Body of pancreas (tissue), 4 donors: ENCODE data around the gene THAP7. TPM values are rescaled to one million over a fixed set of nuclear protein-coding genes. Genes with fewer than 3 reads are reported as not detected.
A peak's percentile ranks its signal among the peaks of the same experiment; 100 is the strongest.

ENCODE experiments used
- ATAC-seq: fragments of 150-250 bp; one replicate; pipeline ENCODE4 v1.9.1; 2016
- DNase-seq, 4 donors: peaks; one replicate each; pipeline ENCODE4 v3.0.0-alpha.2; 2019
- H3K27ac ChIP-seq, 4 donors: fragments of 200-600 bp; sonication (generic); 1 replicate in 3 of 4; 2 replicates in 1 of 4; pipeline versions ENCODE4 v1.5.1 to v1.6.1; 2016 to 2019; ENCODE audit warnings: mild to moderate bottlenecking in 1 of 4, mixed read lengths in 1 of 4, moderate library complexity in 1 of 4
- H3K27me3 ChIP-seq, 2 donors: fragments of 200-600 bp; sonication (generic); one replicate each; pipeline ENCODE4 v1.6.0; 2016; ENCODE audit warnings: mild to moderate bottlenecking in 1 of 2
- H3K36me3 ChIP-seq, 2 donors: fragments of 200-600 bp; sonication (generic); replicated peaks in 1 of 2; 2 replicates each; pipeline ENCODE4 v1.5.1; 2016; ENCODE audit warnings: low read depth in 2 of 2; ENCODE audit not compliant: insufficient read depth in 1 of 2
- H3K4me1 ChIP-seq: fragments of 200-600 bp; sonication (generic); one replicate; pipeline ENCODE4 v1.6.0; 2016
- H3K4me3 ChIP-seq, 2 donors: fragments of 200-600 bp; sonication (generic); 1 replicate in 1 of 2; 2 replicates in 1 of 2; pipeline ENCODE4 v1.5.1; 2016 to 2019
- H3K9me3 ChIP-seq, 3 donors: fragments of 200-600 bp; sonication (generic); 1 replicate in 2 of 3; 2 replicates in 1 of 3; pipeline ENCODE4 v1.5.1; 2016
- CTCF ChIP-seq, 7 experiments: fragments of 450-650 bp in 4 of 7; fragments of 200-600 bp in 3 of 7; sonication (generic) in 3 of 7; IDR thresholded peaks; one replicate each; pipeline ENCODE4 v1.5.1; 2016 to 2019; ENCODE audit warnings: antibody characterized with exemption in 7 of 7
- POLR2A ChIP-seq, 3 donors: fragments of 450-650 bp; IDR thresholded peaks; one replicate each; pipeline ENCODE4 v1.6.1; 2016; ENCODE audit warnings: antibody characterized with exemption in 3 of 3, mild to moderate bottlenecking in 2 of 3
- WGBS, 2 donors: methylation state at CpG; one replicate each; pipeline ENCODE4 v1.1.5; 2017; 5-methylcytosine and 5-hydroxymethylcytosine counted together
- intact Hi-C: fragments of 100-400 bp; cut with DNase I; formaldehyde crosslinking; loops from one replicate; pipeline ENCODE4 v1.15.1; 2023
- total RNA-seq, 2 donors: library from RNA; depleted of rRNA; stranded (reverse); fragments of >200 nt; gene quantifications; one replicate each; pipeline ENCODE4 v1.1.0, GENCODE V29; 2016

The THAP7 gene
- total RNA-seq, 2 donors from 2014 or later: 17.1 to 20.2 TPM

GRCh38 chr22:20980938-20981722 is 20.8 kb downstream of the THAP7 start:
- WGBS, 2 donors: 59 to 64% methylated on average over 9 to 10 of the region's 10 CpGs
- ATAC-seq: no peak

GRCh38 chr22:20980523-20980922 is 21.4 kb downstream of the THAP7 start:
- ATAC-seq (no peak), DNase-seq (no peak)
- TF ChIP-seq POLR2A (IDR thresholded peaks at IDR 0.05) (no peak), CTCF (IDR thresholded peaks at IDR 0.05) (no peak)
- Histone ChIP-seq H3K27me3 (no peaks in the 10 kb centered on the region), H3K4me1 (peaks cover 34% of the 10 kb centered on the region), H3K36me3 (no peaks in the 10 kb centered on the region), H3K9me3 (no peaks in the 10 kb centered on the region), H3K4me3 (no peak overlapping the region), H3K27ac (no peak overlapping the region)
- intact Hi-C loops: no loop called here
- WGBS, 2 donors: 77 to 84% methylated on average over 4 of the region's 4 CpGs

More at GRCh38 chr22:20980938-20981722, 20.8 kb downstream of the THAP7 start:
- no peak for DNase-seq
- no peak for TF ChIP-seq POLR2A (IDR thresholded peaks at IDR 0.05)
- no peak for TF ChIP-seq CTCF (IDR thresholded peaks at IDR 0.05)
- Histone ChIP-seq H3K9me3 (no peaks in the 10 kb centered on the region), H3K27ac (peak overlapping the region; percentile 70 to 92 (median 88)), H3K36me3 (no peaks in the 10 kb centered on the region), H3K27me3 (no peaks in the 10 kb centered on the region), H3K4me3 (peak overlapping the region; percentile 34 to 68), H3K4me1 (peaks cover 34% of the 10 kb centered on the region)
- intact Hi-C loops: no loop called here

- peaks cover 34% of the 10 kb centered on the region for H3K4me1 ChIP-seq
- TF ChIP-seq POLR2A (IDR thresholded peaks at IDR 0.05) (no peak), CTCF (IDR thresholded peaks at IDR 0.05) (no peak)
- H3K36me3 ChIP-seq: no peaks in the 10 kb centered on the region
- H3K9me3 ChIP-seq: no peaks in the 10 kb centered on the region
- no peak overlapping the region for H3K27ac ChIP-seq
- no peaks in the 10 kb centered on the region for H3K27me3 ChIP-seq
- no peak for ATAC-seq
- no peak for DNase-seq
- H3K4me3 ChIP-seq: no peak overlapping the region
- 31 to 83% methylated on average over 3 to 13 of the region's 13 CpGs for WGBS, 2 donors
- intact Hi-C loops: no loop called here
Measured at GRCh38 chr22:20979940-20980453, 21.9 kb downstream of the THAP7 start.

GRCh38 chr22:20979243-20979809 is 22.6 kb downstream of the THAP7 start:
- intact Hi-C loops: no loop called here
- no peaks in the 10 kb centered on the region for H3K9me3 ChIP-seq
- H3K4me1 ChIP-seq: peaks cover 34% of the 10 kb centered on the region
- no peaks in the 10 kb centered on the region for H3K36me3 ChIP-seq
- H3K27ac ChIP-seq: no peak overlapping the region
- H3K27me3 ChIP-seq: no peaks in the 10 kb centered on the region
- DNase-seq (peak; percentile 69 to 79 (median 78)), ATAC-seq (peak; percentile 64)
- H3K4me3 ChIP-seq: no peak overlapping the region
- 4 to 11% methylated on average over 13 to 37 of the region's 39 CpGs for WGBS, 2 donors
- TF ChIP-seq CTCF (IDR thresholded peaks at IDR 0.05): no peak
- no peak for TF ChIP-seq POLR2A (IDR thresholded peaks at IDR 0.05)
